22Rv1 (cell line): ENCODE data around the gene HPSE2.
"Not testable (repeated sequence)": the region's sequence is repeated elsewhere in the genome, so short reads cannot be mapped to it uniquely, and the experiment has no call there.

ENCODE experiments used
- H3K27ac ChIP-seq: fragments of 450-650 bp; 2 replicates; pipeline ENCODE4 v1.5.1; 2017
- ZFX ChIP-seq: fragments of 450-650 bp; IDR thresholded peaks from 2 replicates; pipeline ENCODE4 v1.6.1; 2017; ENCODE audit warnings: antibody characterized with exemption, borderline replicate concordance
- TF ChIP-seq, protein P1 (sequence below): fragments of 450-650 bp; IDR thresholded peaks from 2 replicates; pipeline ENCODE4 v1.5.1; 2017; ENCODE audit warnings: mild to moderate bottlenecking

The HPSE2 gene

GRCh38 chr10:98567391-98568133 lies 668.1 kb downstream of the HPSE2 start:
- no peak overlapping the region for H3K27ac ChIP-seq
- TF ChIP-seq, protein P1, sequence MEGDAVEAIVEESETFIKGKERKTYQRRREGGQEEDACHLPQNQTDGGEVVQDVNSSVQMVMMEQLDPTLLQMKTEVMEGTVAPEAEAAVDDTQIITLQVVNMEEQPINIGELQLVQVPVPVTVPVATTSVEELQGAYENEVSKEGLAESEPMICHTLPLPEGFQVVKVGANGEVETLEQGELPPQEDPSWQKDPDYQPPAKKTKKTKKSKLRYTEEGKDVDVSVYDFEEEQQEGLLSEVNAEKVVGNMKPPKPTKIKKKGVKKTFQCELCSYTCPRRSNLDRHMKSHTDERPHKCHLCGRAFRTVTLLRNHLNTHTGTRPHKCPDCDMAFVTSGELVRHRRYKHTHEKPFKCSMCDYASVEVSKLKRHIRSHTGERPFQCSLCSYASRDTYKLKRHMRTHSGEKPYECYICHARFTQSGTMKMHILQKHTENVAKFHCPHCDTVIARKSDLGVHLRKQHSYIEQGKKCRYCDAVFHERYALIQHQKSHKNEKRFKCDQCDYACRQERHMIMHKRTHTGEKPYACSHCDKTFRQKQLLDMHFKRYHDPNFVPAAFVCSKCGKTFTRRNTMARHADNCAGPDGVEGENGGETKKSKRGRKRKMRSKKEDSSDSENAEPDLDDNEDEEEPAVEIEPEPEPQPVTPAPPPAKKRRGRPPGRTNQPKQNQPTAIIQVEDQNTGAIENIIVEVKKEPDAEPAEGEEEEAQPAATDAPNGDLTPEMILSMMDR: no peak
- TF ChIP-seq ZFX: no peak

DNA sequence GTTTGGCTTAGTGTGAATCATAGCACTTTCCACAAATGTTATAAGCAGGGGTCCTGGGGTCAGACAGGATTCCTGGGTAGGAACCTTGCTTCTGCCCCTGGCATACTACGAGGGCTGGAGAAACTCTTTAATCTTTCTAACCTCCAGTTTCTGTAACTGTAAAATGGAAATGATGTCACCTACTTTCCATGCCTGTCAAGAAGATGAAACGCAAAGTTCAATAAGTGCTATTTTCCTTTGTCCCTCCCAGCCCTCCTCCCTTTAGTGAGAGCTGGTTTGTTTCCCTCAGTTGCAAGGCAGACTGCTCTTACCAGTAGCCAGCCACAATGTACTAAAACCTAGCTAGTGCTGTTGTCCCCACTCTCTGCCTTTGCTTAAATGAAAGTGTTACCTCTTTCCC lies 671.8 kb downstream of the HPSE2 start:
- TF ChIP-seq, protein P1: no peak
- no peak for TF ChIP-seq ZFX
- no peak overlapping the region for H3K27ac ChIP-seq

GRCh38 chr10:98560565-98560964 lies 675.1 kb downstream of the HPSE2 start:
- H3K27ac ChIP-seq: no peak overlapping the region
- TF ChIP-seq, protein P1: no peak
- no peak for TF ChIP-seq ZFX

DNA sequence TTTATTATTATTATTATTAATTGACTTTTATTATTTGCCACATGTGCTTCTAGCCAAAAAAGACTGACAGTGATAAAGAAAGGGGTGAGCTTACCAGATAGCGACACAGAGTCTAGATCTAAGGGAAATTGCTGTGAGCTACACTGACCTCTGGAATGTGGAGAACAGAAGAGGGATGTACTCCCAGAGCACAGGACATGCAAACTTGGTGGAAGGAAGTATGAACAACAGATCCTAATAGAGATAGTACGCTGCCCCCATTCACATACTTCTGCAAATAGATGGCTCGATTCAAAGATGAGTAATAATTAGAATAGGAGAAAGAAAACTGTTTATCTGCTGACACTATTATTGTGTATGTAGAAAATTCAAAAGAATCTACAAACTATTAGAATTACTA lies 679.6 kb downstream of the HPSE2 start:
- no peak overlapping the region for H3K27ac ChIP-seq
- no peak for TF ChIP-seq ZFX
- TF ChIP-seq, protein P1: no peak

GRCh38 chr10:98555021-98555619 lies 680.5 kb downstream of the HPSE2 start:
- no peak for TF ChIP-seq ZFX
- TF ChIP-seq, protein P1: no peak

DNA sequence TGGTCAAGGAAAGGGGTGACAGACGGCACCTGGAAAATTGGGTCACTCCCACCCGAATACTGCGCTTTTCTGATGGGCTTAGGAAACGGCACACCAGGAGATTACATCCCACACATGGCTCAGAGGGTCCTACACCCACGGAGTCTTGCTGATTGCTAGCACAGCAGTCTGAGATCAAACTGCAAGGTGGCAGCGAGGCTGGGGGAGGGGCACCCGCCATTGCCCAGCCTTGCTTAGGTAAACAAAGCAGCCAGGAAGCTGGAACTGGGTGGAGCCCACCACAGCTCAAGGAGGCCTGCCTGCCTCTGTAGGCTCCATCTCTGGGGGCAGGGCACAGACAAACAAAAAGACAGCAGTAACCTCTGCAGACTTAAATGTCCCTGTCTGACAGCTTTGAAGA lies 694.1 kb downstream of the HPSE2 start:
- not testable (repeated sequence) for H3K27ac ChIP-seq

More at GRCh38 chr10:98555021-98555619, 680.5 kb downstream of the HPSE2 start:
- H3K27ac ChIP-seq: no peak overlapping the region

DNA sequence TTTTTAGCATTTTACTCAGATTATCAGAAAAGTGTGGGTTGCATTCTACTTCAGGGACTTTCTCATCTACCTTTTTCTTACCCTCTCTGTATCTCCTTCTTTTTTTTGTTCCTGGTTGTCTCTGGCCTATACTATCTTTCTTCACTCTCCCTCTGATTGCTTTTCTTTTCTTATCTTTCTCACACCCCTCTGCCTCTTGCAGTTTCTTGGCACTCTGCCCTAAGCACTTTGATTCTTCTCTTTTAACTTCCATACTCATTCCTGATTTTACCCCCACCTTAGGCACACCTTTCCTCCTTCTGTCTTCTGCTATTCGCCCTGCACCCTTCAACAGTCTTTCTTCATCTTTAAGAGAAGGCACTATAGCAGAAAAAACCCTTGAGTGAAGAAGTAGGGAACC lies 696.1 kb downstream of the HPSE2 start:
- TF ChIP-seq, protein P1: no peak
- no peak for TF ChIP-seq ZFX

DNA sequence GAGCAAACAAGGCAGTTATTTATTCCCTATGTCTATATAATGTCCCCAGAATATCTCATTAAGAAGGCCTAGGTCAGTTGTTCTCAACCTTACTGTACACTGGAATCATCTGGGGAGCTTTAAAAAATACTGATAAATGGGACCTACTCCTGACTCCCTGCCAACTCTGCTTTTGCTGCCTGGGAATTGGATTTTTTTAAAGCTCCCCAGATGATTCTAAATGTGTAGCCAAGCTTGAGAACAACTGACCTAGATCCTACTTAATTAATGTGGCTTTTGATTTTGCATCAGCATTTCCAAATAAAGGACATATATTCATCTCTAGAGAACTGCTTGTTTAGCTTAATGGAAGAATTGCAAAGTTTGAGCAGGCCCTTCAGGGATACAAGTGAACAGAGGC lies 697.2 kb downstream of the HPSE2 start:
- no peak overlapping the region for H3K27ac ChIP-seq
- TF ChIP-seq ZFX: no peak
- TF ChIP-seq, protein P1: no peak

More for the DNA sequence above, 696.1 kb downstream of the HPSE2 start:
- H3K27ac ChIP-seq: no peak overlapping the region
